Neuronal stem cell (in vitro differentiated cells): ENCODE measurements around the gene TMEM150C.

Experiments
- DNase-seq: peaks from one replicate; pipeline ENCODE4 v3.0.0-alpha.2; 2013; ENCODE audit warnings: low spot score
- H2AFZ ChIP-seq: one replicate; pipeline ENCODE4 v1.6.1; 2013; ENCODE audit warnings: mild to moderate bottlenecking, low read length, inconsistent platforms
- H2AK5ac ChIP-seq: 2 replicates; pipeline ENCODE4 v1.6.1; 2013; ENCODE audit warnings: low read depth, mild to moderate bottlenecking, inconsistent platforms, low read length, moderate library complexity, mixed read lengths
- H2BK120ac ChIP-seq: 2 replicates; pipeline ENCODE4 v1.6.1; 2013; ENCODE audit warnings: low read depth, mild to moderate bottlenecking, inconsistent platforms, low read length, moderate library complexity, mixed read lengths
- H2BK12ac ChIP-seq: one replicate; pipeline ENCODE4 v1.6.1; 2013; ENCODE audit warnings: low read length, inconsistent platforms
- H2BK15ac ChIP-seq: 2 replicates; pipeline ENCODE4 v1.6.1; 2013; ENCODE audit warnings: mild to moderate bottlenecking, low read length, inconsistent platforms, mixed read lengths
- H2BK5ac ChIP-seq: one replicate; pipeline ENCODE4 v1.6.1; 2013; ENCODE audit warnings: inconsistent platforms, mild to moderate bottlenecking, low read length, moderate library complexity
- H3K14ac ChIP-seq: one replicate; pipeline ENCODE4 v1.6.1; 2013; ENCODE audit warnings: low read length, inconsistent platforms
- H3K18ac ChIP-seq: 2 replicates; pipeline ENCODE4 v1.6.1; 2013; ENCODE audit warnings: low read length, inconsistent platforms
- H3K23ac ChIP-seq: 2 replicates; pipeline ENCODE4 v1.6.1; 2013; ENCODE audit warnings: low read depth, mild to moderate bottlenecking, mixed read lengths, low read length, inconsistent platforms; ENCODE audit not compliant: poor library complexity
- H3K27ac ChIP-seq: replicated peaks from 3 replicates; pipeline ENCODE4 v1.5.1; 2013; ENCODE audit warnings: low read length, inconsistent platforms
- H3K27me3 ChIP-seq, 3 experiments: 2 replicates each; pipeline ENCODE4 v1.6.1; 2013; ENCODE audit warnings: low read length in 3 of 3, mild to moderate bottlenecking in 2 of 3, inconsistent platforms in 1 of 3, low read depth in 1 of 3, mixed read lengths in 1 of 3, moderate library complexity in 1 of 3; ENCODE audit not compliant: control insufficient read depth in 3 of 3, insufficient read depth in 3 of 3
- H3K36me3 ChIP-seq, 2 donors: replicated peaks in 1 of 2; 2 replicates each; pipeline ENCODE4 v1.6.1; 2013; ENCODE audit warnings: low read length in 2 of 2; ENCODE audit not compliant: control insufficient read depth in 2 of 2, insufficient read depth in 2 of 2
- H3K4ac ChIP-seq: 2 replicates; pipeline ENCODE4 v1.6.1; 2013; ENCODE audit warnings: inconsistent platforms, mild to moderate bottlenecking, low read length, moderate library complexity
- H3K4me1 ChIP-seq, 2 donors: 1 replicate in 1 of 2; 2 replicates in 1 of 2; pipeline ENCODE4 v1.6.1; 2013; ENCODE audit warnings: low read length in 2 of 2, low read depth in 1 of 2; ENCODE audit not compliant: control insufficient read depth in 2 of 2, insufficient read depth in 1 of 2
- H3K4me2 ChIP-seq: one replicate; pipeline ENCODE4 v1.6.1; 2013; ENCODE audit warnings: mild to moderate bottlenecking, low read length, inconsistent platforms; ENCODE audit not compliant: insufficient read depth, poor library complexity, severe bottlenecking
- H3K4me3 ChIP-seq, 2 donors: 2 replicates each; pipeline ENCODE4 v1.5.1; 2013; ENCODE audit warnings: low read length in 2 of 2, mild to moderate bottlenecking in 2 of 2, inconsistent platforms in 1 of 2, moderate library complexity in 1 of 2
- H3K79me1 ChIP-seq: one replicate; pipeline ENCODE4 v1.6.1; 2013; ENCODE audit warnings: low read depth, mild to moderate bottlenecking, inconsistent platforms, low read length, moderate library complexity
- H3K9ac ChIP-seq: one replicate; pipeline ENCODE4 v1.6.1; 2013; ENCODE audit warnings: mild to moderate bottlenecking, low read depth, low read length, inconsistent platforms; ENCODE audit not compliant: poor library complexity
- H3K9me3 ChIP-seq, 2 donors: replicated peaks in 1 of 2; 2 replicates each; pipeline versions ENCODE3 to v1.6.1; 2013; ENCODE audit warnings: low read length in 2 of 2, mild to moderate bottlenecking in 2 of 2, inconsistent platforms in 1 of 2, low read depth in 1 of 2, mixed read lengths in 1 of 2, moderate library complexity in 1 of 2; ENCODE audit not compliant: control insufficient read depth in 2 of 2, insufficient read depth in 1 of 2
- H4K8ac ChIP-seq: one replicate; pipeline ENCODE4 v1.6.1; 2013; ENCODE audit warnings: low read depth, mild to moderate bottlenecking, inconsistent platforms, low read length, moderate library complexity
- H4K91ac ChIP-seq: one replicate; pipeline ENCODE4 v1.6.1; 2013; ENCODE audit warnings: low read length, low read depth, mild to moderate bottlenecking, inconsistent platforms; ENCODE audit not compliant: poor library complexity
- WGBS, 2 donors: extraction: QIAGEN DNeasy Blood & Tissue Kit; methylation state at CpG; one replicate each; pipeline ENCODE4 v1.1.7; 2013; ENCODE audit warnings: missing lambda C conversion rate in 2 of 2, mixed read lengths in 1 of 2; ENCODE audit not compliant: insufficient read length in 2 of 2, insufficient replicate concordance in 1 of 2; ENCODE audit errors: extremely low coverage in 2 of 2; 5-methylcytosine and 5-hydroxymethylcytosine counted together

The TMEM150C gene

DNA sequence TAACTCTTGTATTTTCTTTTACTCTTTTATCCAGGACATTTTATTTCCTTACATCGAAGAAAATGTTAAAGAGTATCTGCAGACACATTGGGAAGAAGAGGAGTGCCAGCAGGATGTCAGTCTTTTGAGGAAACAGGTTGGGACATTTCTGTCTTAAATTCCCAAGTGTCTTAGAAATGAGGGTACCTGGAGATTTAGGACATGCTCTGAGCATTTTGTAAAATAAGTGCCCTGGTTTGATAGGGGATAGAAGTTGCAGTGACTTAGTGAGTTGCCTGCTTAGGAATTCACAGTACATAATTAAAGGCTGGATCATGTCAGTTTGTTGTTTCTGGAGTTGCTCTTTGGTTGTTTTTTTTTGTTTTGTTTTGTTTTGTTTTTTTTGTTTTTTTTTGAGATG is 113.9 kb downstream of the TMEM150C start:
- no CpG with 5 or more reads among the region's 1 CpG for WGBS, 2 donors
- H3K4me1 ChIP-seq = no peaks in the 10 kb centered on the region

DNA sequence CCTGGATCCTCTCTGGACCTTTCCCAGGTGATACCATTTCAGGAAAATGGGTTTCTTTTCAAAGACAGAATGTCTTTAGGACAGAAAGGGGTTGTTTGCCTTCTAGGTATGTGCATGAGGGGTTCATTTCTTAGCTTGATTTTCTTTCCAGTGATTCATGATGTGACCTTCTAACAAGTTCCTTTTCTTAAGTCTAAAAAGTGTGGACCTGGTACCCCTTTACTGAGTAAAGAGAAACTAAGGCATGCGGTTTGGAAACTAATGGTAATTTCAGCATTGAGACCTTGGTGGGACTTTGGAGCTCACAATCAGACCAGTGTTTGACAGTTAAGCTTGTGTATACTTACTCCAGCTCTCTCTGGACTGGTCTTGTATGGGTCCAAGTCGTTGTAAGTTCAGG is 122.7 kb downstream of the TMEM150C start:
- no peak overlapping the region for H2BK5ac ChIP-seq
- no peak overlapping the region for H3K4me2 ChIP-seq
- no peaks in the 10 kb centered on the region for H3K27me3 ChIP-seq
- no peak overlapping the region for H3K27ac ChIP-seq
- DNase-seq = no peak
- no peak overlapping the region for H4K91ac ChIP-seq
- peaks cover 0 to 8% of the 10 kb centered on the region in 2 donors for H3K9me3 ChIP-seq
- no peak overlapping the region for H3K18ac ChIP-seq
- H2BK15ac ChIP-seq = no peak overlapping the region
- H2AFZ ChIP-seq = no peak overlapping the region
- no peak overlapping the region for H3K4ac ChIP-seq
- no peak overlapping the region for H2BK12ac ChIP-seq
- no peak overlapping the region for H3K9ac ChIP-seq
- peaks cover 3 to 73% of the 10 kb centered on the region in 2 donors for H3K36me3 ChIP-seq
- no peak overlapping the region for H2BK120ac ChIP-seq
- no peak overlapping the region for H3K23ac ChIP-seq
- H2AK5ac ChIP-seq = no peak overlapping the region
- peaks cover 4 to 8% of the 10 kb centered on the region in 2 donors for H3K4me1 ChIP-seq
- H4K8ac ChIP-seq = no peak overlapping the region
- no peak overlapping the region for H3K4me3 ChIP-seq
- H3K79me1 ChIP-seq = peaks cover 2% of the 10 kb centered on the region
- no CpG with 5 or more reads among the region's 2 CpGs for WGBS, 2 donors
- no peak overlapping the region for H3K14ac ChIP-seq

More for the DNA sequence above, 113.9 kb downstream of the TMEM150C start:
- H2BK12ac ChIP-seq = no peak overlapping the region
- no peak overlapping the region for H2BK5ac ChIP-seq
- no peak for DNase-seq
- no peak overlapping the region for H3K4me2 ChIP-seq
- H3K14ac ChIP-seq = no peak overlapping the region
- H3K79me1 ChIP-seq = peaks cover 3% of the 10 kb centered on the region
- H3K18ac ChIP-seq = no peak overlapping the region
- no peak overlapping the region for H2BK15ac ChIP-seq
- H2AK5ac ChIP-seq = no peak overlapping the region
- H3K27me3 ChIP-seq = no peaks in the 10 kb centered on the region
- H3K27ac ChIP-seq = no peak overlapping the region
- H4K8ac ChIP-seq = no peak overlapping the region
- no peak overlapping the region for H3K23ac ChIP-seq
- no peak overlapping the region for H3K4ac ChIP-seq
- no peak overlapping the region for H2AFZ ChIP-seq
- no peak overlapping the region for H3K4me3 ChIP-seq
- no peak overlapping the region for H2BK120ac ChIP-seq
- no peak overlapping the region for H3K9ac ChIP-seq
- peaks cover 0 to 6% of the 10 kb centered on the region in 2 donors for H3K9me3 ChIP-seq
- H4K91ac ChIP-seq = no peak overlapping the region
- H3K36me3 ChIP-seq = peaks cover 19 to 70% of the 10 kb centered on the region in 2 donors

DNA sequence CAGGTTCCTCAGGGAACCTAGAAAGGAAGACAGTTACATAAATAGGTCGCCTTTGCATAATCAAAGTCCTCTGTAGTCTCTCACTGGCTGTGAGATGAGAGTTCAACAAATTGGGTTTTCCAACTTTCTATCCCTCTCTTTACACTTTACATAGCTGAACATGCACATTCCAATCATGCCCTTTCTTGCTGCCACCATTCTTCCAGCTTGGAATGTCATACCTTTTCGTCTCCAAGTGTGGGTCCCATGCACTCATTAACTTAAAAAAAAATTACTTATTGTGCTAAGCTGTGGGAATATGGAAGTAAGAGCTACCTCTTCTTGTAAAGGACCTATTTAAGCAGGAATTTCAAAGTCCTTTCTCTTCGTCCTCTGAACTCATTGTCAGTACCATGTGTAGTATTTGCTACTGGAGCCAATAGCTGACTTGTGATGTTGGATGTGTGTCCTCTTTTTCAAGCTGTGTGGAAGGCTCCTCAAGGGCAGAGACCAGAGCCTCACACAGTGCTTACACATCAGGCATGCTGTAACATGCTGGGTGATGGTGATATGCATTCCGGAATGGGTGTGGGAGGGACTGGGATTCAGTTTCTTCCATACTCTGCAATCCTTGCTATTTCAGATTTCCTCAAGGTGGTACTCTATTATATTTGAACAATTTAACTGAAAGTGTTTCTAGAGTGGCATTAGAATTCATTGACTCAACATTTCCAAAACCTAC is 124.3 kb downstream of the TMEM150C start:
- H2BK5ac ChIP-seq = no peak overlapping the region
- H3K23ac ChIP-seq = no peak overlapping the region
- no peak overlapping the region for H3K4me2 ChIP-seq
- no peak overlapping the region for H4K8ac ChIP-seq
- no peak for DNase-seq
- peaks cover 3 to 84% of the 10 kb centered on the region in 2 donors for H3K36me3 ChIP-seq
- H3K4me1 ChIP-seq = peaks cover 4 to 8% of the 10 kb centered on the region in 2 donors
- H3K27me3 ChIP-seq = no peaks in the 10 kb centered on the region
- peak overlapping the region; percentile 32 for H3K27ac ChIP-seq
- no peak overlapping the region for H2BK15ac ChIP-seq
- no peak overlapping the region for H3K18ac ChIP-seq
- no peak overlapping the region for H2AK5ac ChIP-seq
- peaks cover 0 to 3% of the 10 kb centered on the region in 2 donors for H3K9me3 ChIP-seq
- H3K4ac ChIP-seq = no peak overlapping the region
- H2BK12ac ChIP-seq = no peak overlapping the region
- H3K4me3 ChIP-seq = no peak overlapping the region
- H4K91ac ChIP-seq = no peak overlapping the region
- no peak overlapping the region for H3K14ac ChIP-seq
- no CpG with 5 or more reads among the region's 4 CpGs for WGBS, 2 donors
- H2AFZ ChIP-seq = no peak overlapping the region
- H3K9ac ChIP-seq = no peak overlapping the region
- H3K79me1 ChIP-seq = no peaks in the 10 kb centered on the region
- H2BK120ac ChIP-seq = no peak overlapping the region

DNA sequence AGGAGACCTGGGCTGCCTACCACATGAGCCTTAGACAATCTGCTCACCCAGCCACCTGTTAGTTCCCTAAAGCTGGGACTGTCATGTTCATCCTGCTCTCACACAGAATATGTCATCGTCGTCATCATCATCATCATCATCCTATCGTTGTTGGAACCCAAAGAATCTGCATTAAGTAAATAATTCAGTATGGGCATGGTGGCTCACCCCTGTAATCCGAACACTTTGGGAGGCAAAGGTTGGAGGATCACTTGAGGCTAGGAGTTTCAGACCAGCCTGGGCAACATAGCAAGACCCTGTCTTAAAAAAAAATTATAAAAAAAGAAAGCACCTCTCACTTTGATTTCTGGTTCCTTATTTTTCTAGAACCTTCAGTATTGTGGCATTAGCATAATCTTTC is 125.0 kb downstream of the TMEM150C start:
- no peak overlapping the region for H3K27ac ChIP-seq
- H3K23ac ChIP-seq = no peak overlapping the region
- no peak overlapping the region for H2AK5ac ChIP-seq
- H2BK120ac ChIP-seq = no peak overlapping the region
- WGBS, 2 donors = no CpG with 5 or more reads among the region's 4 CpGs
- H4K8ac ChIP-seq = no peak overlapping the region
- peaks cover 0 to 3% of the 10 kb centered on the region in 2 donors for H3K9me3 ChIP-seq
- H2BK5ac ChIP-seq = no peak overlapping the region
- no peak overlapping the region for H3K18ac ChIP-seq
- no peak overlapping the region for H2BK12ac ChIP-seq
- H3K14ac ChIP-seq = no peak overlapping the region
- peaks cover 4 to 8% of the 10 kb centered on the region in 2 donors for H3K4me1 ChIP-seq
- no peak overlapping the region for H2BK15ac ChIP-seq
- no peaks in the 10 kb centered on the region for H3K27me3 ChIP-seq
- no peak overlapping the region for H2AFZ ChIP-seq
- no peak overlapping the region for H4K91ac ChIP-seq
- H3K4ac ChIP-seq = no peak overlapping the region
- H3K9ac ChIP-seq = no peak overlapping the region
- peaks cover 3 to 82% of the 10 kb centered on the region in 2 donors for H3K36me3 ChIP-seq
- H3K4me3 ChIP-seq = no peak overlapping the region
- no peak overlapping the region for H3K4me2 ChIP-seq
- no peak for DNase-seq
- H3K79me1 ChIP-seq = no peaks in the 10 kb centered on the region
